Dendritic cell treated with granulocyte-macrophage colony-stimulating factor and Interleukin-4, amounts not matched to agents 40 ng/mL and 50 ng/mL, for 4 days (primary cell): ENCODE results near the gene LRP8.

ENCODE experiments used
- H3K27ac Mint-ChIP-seq: one replicate; pipeline ENCODE4 v1.8.0; 2022; ENCODE audit warnings: mild to moderate bottlenecking, mixed read lengths
- H3K27me3 Mint-ChIP-seq: one replicate; pipeline ENCODE4 v1.8.0; 2022; ENCODE audit warnings: mild to moderate bottlenecking, mixed read lengths
- H3K36me3 Mint-ChIP-seq: one replicate; pipeline ENCODE4 v1.8.0; 2022; ENCODE audit warnings: low read depth, mixed read lengths
- H3K4me1 Mint-ChIP-seq: one replicate; pipeline ENCODE4 v1.8.0; 2022; ENCODE audit warnings: low read depth, mixed read lengths
- H3K4me3 Mint-ChIP-seq: one replicate; pipeline ENCODE4 v1.8.0; 2022; ENCODE audit warnings: mild to moderate bottlenecking, moderate library complexity, mixed read lengths
- H3K9me3 Mint-ChIP-seq: one replicate; pipeline ENCODE4 v1.8.0; 2022; ENCODE audit warnings: mixed read lengths
- intact Hi-C: fragments of 100-400 bp; cut with micrococcal nuclease; formaldehyde crosslinking; loops from one replicate; pipeline ENCODE4 v1.15.0; 2022

Gene LRP8

GRCh38 chr1:53276902-53277281, 51.0 kb downstream of the LRP8 start:
- Mint-ChIP-seq H3K4me3 (no peak overlapping the region), H3K27me3 (no peaks in the 10 kb centered on the region), H3K27ac (no peak overlapping the region), H3K4me1 (peaks cover 8% of the 10 kb centered on the region), H3K36me3 (peaks cover 92% of the 10 kb centered on the region), H3K9me3 (no peaks in the 10 kb centered on the region)
- intact Hi-C loops: no loop called here

GRCh38 chr1:53276153-53276901, 51.5 kb downstream of the LRP8 start:
- no peaks in the 10 kb centered on the region for H3K27me3 Mint-ChIP-seq
- intact Hi-C loops: no loop called here
- no peaks in the 10 kb centered on the region for H3K9me3 Mint-ChIP-seq
- H3K4me3 Mint-ChIP-seq: no peak overlapping the region
- H3K4me1 Mint-ChIP-seq: peaks cover 8% of the 10 kb centered on the region
- H3K27ac Mint-ChIP-seq: no peak overlapping the region
- H3K36me3 Mint-ChIP-seq: peaks cover 92% of the 10 kb centered on the region

GRCh38 chr1:53275566-53275965, 52.3 kb downstream of the LRP8 start:
- peaks cover 8% of the 10 kb centered on the region for H3K4me1 Mint-ChIP-seq
- peaks cover 92% of the 10 kb centered on the region for H3K36me3 Mint-ChIP-seq
- H3K4me3 Mint-ChIP-seq: no peak overlapping the region
- no peaks in the 10 kb centered on the region for H3K27me3 Mint-ChIP-seq
- intact Hi-C loops: no loop called here
- no peaks in the 10 kb centered on the region for H3K9me3 Mint-ChIP-seq
- no peak overlapping the region for H3K27ac Mint-ChIP-seq

GRCh38 chr1:53274541-53275185, 53.2 kb downstream of the LRP8 start:
- no peak overlapping the region for H3K4me3 Mint-ChIP-seq
- intact Hi-C loops: no loop called here
- H3K9me3 Mint-ChIP-seq: no peaks in the 10 kb centered on the region
- H3K27me3 Mint-ChIP-seq: no peaks in the 10 kb centered on the region
- peaks cover 92% of the 10 kb centered on the region for H3K36me3 Mint-ChIP-seq
- H3K27ac Mint-ChIP-seq: no peak overlapping the region
- H3K4me1 Mint-ChIP-seq: peaks cover 8% of the 10 kb centered on the region

- H3K9me3 Mint-ChIP-seq: no peaks in the 10 kb centered on the region
- intact Hi-C loops: no loop called here
- peaks cover 8% of the 10 kb centered on the region for H3K4me1 Mint-ChIP-seq
- H3K36me3 Mint-ChIP-seq: peaks cover 92% of the 10 kb centered on the region
- H3K4me3 Mint-ChIP-seq: no peak overlapping the region
- H3K27ac Mint-ChIP-seq: no peak overlapping the region
- no peaks in the 10 kb centered on the region for H3K27me3 Mint-ChIP-seq
Observed at GRCh38 chr1:53274026-53274425, 53.8 kb downstream of the LRP8 start.

GRCh38 chr1:53273526-53273925, 54.3 kb downstream of the LRP8 start:
- Mint-ChIP-seq H3K4me1 (peaks cover 8% of the 10 kb centered on the region), H3K27me3 (no peaks in the 10 kb centered on the region), H3K27ac (no peak overlapping the region), H3K36me3 (peaks cover 97% of the 10 kb centered on the region), H3K9me3 (no peaks in the 10 kb centered on the region), H3K4me3 (no peak overlapping the region)
- intact Hi-C loops: no loop called here

- intact Hi-C loops: no loop called here
- H3K27me3 Mint-ChIP-seq: no peaks in the 10 kb centered on the region
- H3K27ac Mint-ChIP-seq: no peak overlapping the region
- H3K9me3 Mint-ChIP-seq: no peaks in the 10 kb centered on the region
- peaks cover 8% of the 10 kb centered on the region for H3K4me1 Mint-ChIP-seq
- peaks cover 97% of the 10 kb centered on the region for H3K36me3 Mint-ChIP-seq
- no peak overlapping the region for H3K4me3 Mint-ChIP-seq
Observed at GRCh38 chr1:53272349-53272748, 55.5 kb downstream of the LRP8 start.

GRCh38 chr1:53271446-53272090, 56.3 kb downstream of the LRP8 start:
- Mint-ChIP-seq H3K9me3 (no peaks in the 10 kb centered on the region), H3K27me3 (no peaks in the 10 kb centered on the region), H3K27ac (no peak overlapping the region), H3K36me3 (peaks cover 99% of the 10 kb centered on the region), H3K4me1 (peaks cover 8% of the 10 kb centered on the region), H3K4me3 (no peak overlapping the region)
- intact Hi-C loops: no loop called here

GRCh38 chr1:53270873-53271272, 57.0 kb downstream of the LRP8 start:
- no peaks in the 10 kb centered on the region for H3K9me3 Mint-ChIP-seq
- no peak overlapping the region for H3K4me3 Mint-ChIP-seq
- no peak overlapping the region for H3K27ac Mint-ChIP-seq
- peaks cover 8% of the 10 kb centered on the region for H3K4me1 Mint-ChIP-seq
- peaks cover 99% of the 10 kb centered on the region for H3K36me3 Mint-ChIP-seq
- intact Hi-C loops: no loop called here
- H3K27me3 Mint-ChIP-seq: no peaks in the 10 kb centered on the region

GRCh38 chr1:53270107-53270506, 57.8 kb downstream of the LRP8 start:
- H3K27ac Mint-ChIP-seq: no peak overlapping the region
- no peak overlapping the region for H3K4me3 Mint-ChIP-seq
- H3K27me3 Mint-ChIP-seq: no peaks in the 10 kb centered on the region
- H3K4me1 Mint-ChIP-seq: peaks cover 8% of the 10 kb centered on the region
- intact Hi-C loops: no loop called here
- H3K36me3 Mint-ChIP-seq: peaks cover 99% of the 10 kb centered on the region
- H3K9me3 Mint-ChIP-seq: no peaks in the 10 kb centered on the region

- intact Hi-C loops: no loop called here
- no peak overlapping the region for H3K27ac Mint-ChIP-seq
- no peaks in the 10 kb centered on the region for H3K9me3 Mint-ChIP-seq
- H3K4me1 Mint-ChIP-seq: no peaks in the 10 kb centered on the region
- H3K4me3 Mint-ChIP-seq: no peak overlapping the region
- peaks cover 99% of the 10 kb centered on the region for H3K36me3 Mint-ChIP-seq
- H3K27me3 Mint-ChIP-seq: no peaks in the 10 kb centered on the region
Observed at GRCh38 chr1:53267761-53268160, 60.1 kb downstream of the LRP8 start.

- H3K4me1 Mint-ChIP-seq: no peaks in the 10 kb centered on the region
- no peaks in the 10 kb centered on the region for H3K9me3 Mint-ChIP-seq
- no peak overlapping the region for H3K4me3 Mint-ChIP-seq
- peaks cover 99% of the 10 kb centered on the region for H3K36me3 Mint-ChIP-seq
- no peak overlapping the region for H3K27ac Mint-ChIP-seq
- intact Hi-C loops: no loop called here
- H3K27me3 Mint-ChIP-seq: no peaks in the 10 kb centered on the region
Observed at GRCh38 chr1:53266038-53266437, 61.8 kb downstream of the LRP8 start.

- Mint-ChIP-seq H3K4me3 (no peak overlapping the region), H3K9me3 (no peaks in the 10 kb centered on the region), H3K4me1 (no peaks in the 10 kb centered on the region), H3K27me3 (no peaks in the 10 kb centered on the region), H3K36me3 (peaks cover 99% of the 10 kb centered on the region), H3K27ac (no peak overlapping the region)
- intact Hi-C loops: no loop called here
Observed at GRCh38 chr1:53265581-53265980, 62.3 kb downstream of the LRP8 start.

GRCh38 chr1:53264048-53264447, 63.8 kb downstream of the LRP8 start:
- Mint-ChIP-seq H3K27ac (no peak overlapping the region), H3K27me3 (no peaks in the 10 kb centered on the region), H3K36me3 (peaks cover 100% of the 10 kb centered on the region), H3K9me3 (no peaks in the 10 kb centered on the region), H3K4me3 (no peak overlapping the region), H3K4me1 (no peaks in the 10 kb centered on the region)
- intact Hi-C loops: no loop called here
